ENCODE results near the gene ZNF630. TPM values are rescaled to one million over a fixed set of nuclear protein-coding genes. Genes with fewer than 3 reads are reported as not detected.

Gene ZNF630
- 0.87 and 1.3 TPM in 2 replicates for polyA plus RNA-seq

DNA sequence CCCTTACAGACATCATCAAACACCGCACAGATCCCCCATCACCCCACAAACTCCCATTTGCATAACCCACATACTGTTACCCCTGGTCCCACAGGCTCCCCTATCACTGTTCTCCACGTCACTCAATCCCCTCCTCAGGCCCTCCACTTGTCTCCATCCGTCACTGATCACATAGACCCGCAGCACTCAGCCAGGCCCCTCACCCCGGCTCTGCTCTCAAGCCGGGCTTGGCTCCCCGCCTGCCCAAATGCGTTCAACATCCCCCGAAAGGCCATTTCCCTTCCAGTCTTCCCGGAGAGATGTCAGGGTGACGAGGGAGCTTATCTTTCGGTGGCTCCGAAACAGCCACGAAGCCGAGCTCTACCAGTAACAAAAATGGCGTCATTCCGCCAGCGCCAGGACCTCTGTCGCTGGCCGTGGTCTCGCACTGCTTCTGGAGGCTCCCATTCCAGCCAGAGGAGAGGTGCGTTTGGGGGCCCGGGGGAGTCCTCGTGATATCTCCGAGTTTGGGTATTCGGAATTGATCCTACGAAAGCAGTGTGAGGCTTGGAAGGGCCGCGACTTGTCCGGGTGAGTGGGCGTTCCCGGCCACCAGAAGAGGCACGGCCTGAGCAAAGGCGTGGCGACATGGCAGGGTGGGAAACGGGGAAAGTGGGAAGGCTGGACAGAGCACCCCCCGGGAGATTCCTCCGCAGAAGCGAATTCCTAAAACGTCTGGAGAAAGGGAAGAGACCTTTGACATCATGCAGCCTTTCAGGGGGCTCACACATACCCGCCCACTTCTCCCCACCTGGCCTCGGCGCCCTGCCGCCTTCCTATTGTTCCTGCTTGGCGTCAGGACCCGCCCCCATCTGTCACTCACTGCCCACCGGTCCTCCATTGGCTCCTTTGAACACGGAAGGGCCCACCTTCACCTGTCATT lies at the start of gene ZNF630:
Gene ZNF630 (minus strand): TSS at position 577 of the 922 bp plus-strand sequence. CDS start 4,754 bp downstream, outside the sequence.

Other genes starting within 250 kb of the ZNF630 start
- 0.20 and 1.6 TPM in 2 replicates for gene ZNF81, start 234.7 kb downstream of the ZNF630 start, polyA plus RNA-seq
- 1.6 and 3.4 TPM in 2 replicates for gene ZNF182, start 67.7 kb downstream of the ZNF630 start, polyA plus RNA-seq
- gene SPACA5, start 64.7 kb downstream of the ZNF630 start, polyA plus RNA-seq = not detected in 2 replicates
- gene SPACA5B, start 59.0 kb upstream of the ZNF630 start, polyA plus RNA-seq = not detected in 2 replicates
- gene SSX5, start 125.2 kb upstream of the ZNF630 start, polyA plus RNA-seq = not detected in 2 replicates
- gene SSX1, start 183.8 kb upstream of the ZNF630 start, polyA plus RNA-seq = not detected in 2 replicates